MM.1S (cell line): Measurements from ENCODE around the gene GALNT7.

Experiments used
- DNase-seq: peaks from one replicate; pipeline ENCODE4 v3.0.0-alpha.2; 2015
- H2AFZ ChIP-seq: fragments of 300-600 bp; sonication (generic); 2 replicates; pipeline ENCODE4 v1.6.0; 2016; ENCODE audit warnings: antibody characterized with exemption, low read length
- H3F3A ChIP-seq: fragments of 300-600 bp; sonication (generic); 2 replicates; pipeline ENCODE4 v1.6.1; 2016; ENCODE audit warnings: mild to moderate bottlenecking, antibody characterized with exemption, low read length, moderate library complexity, mixed read lengths; ENCODE audit not compliant: insufficient read depth
- H3K27ac ChIP-seq: fragments of 300-600 bp; sonication (generic); 2 replicates; pipeline ENCODE4 v1.5.1; 2016; ENCODE audit warnings: mild to moderate bottlenecking, low read length
- H3K27me3 ChIP-seq: fragments of 300-600 bp; sonication (generic); replicated peaks from 2 replicates; pipeline ENCODE4 v1.6.0; 2016; ENCODE audit warnings: low read length; ENCODE audit not compliant: insufficient read depth
- H3K36me3 ChIP-seq: fragments of 300-600 bp; sonication (generic); replicated peaks from 2 replicates; pipeline ENCODE4 v1.6.1; 2016; ENCODE audit warnings: mild to moderate bottlenecking, low read length, mixed read lengths; ENCODE audit not compliant: insufficient read depth
- H3K4me1 ChIP-seq: fragments of 300-600 bp; sonication (generic); 2 replicates; pipeline ENCODE4 v1.6.1; 2016; ENCODE audit warnings: low read length, mixed read lengths
- H3K4me2 ChIP-seq: fragments of 300-600 bp; sonication (generic); 2 replicates; pipeline ENCODE4 v1.6.0; 2016; ENCODE audit warnings: low read depth, low read length
- H3K4me3 ChIP-seq: fragments of 300-600 bp; sonication (generic); 2 replicates; pipeline ENCODE4 v1.5.1; 2016; ENCODE audit warnings: low read length, mixed read lengths
- H3K79me2 ChIP-seq: fragments of 300-600 bp; sonication (generic); 2 replicates; pipeline ENCODE4 v1.6.1; 2016; ENCODE audit warnings: mixed run types, low read length, mixed read lengths
- H3K9ac ChIP-seq: fragments of 300-600 bp; sonication (generic); 2 replicates; pipeline ENCODE4 v1.6.1; 2016; ENCODE audit warnings: low read length, mixed read lengths
- H3K9me2 ChIP-seq: fragments of 300-600 bp; sonication (generic); replicated peaks from 2 replicates; pipeline ENCODE4 v1.6.1; 2016; ENCODE audit warnings: mild to moderate bottlenecking, low read length, mixed read lengths; ENCODE audit not compliant: insufficient read depth
- H3K9me3 ChIP-seq: fragments of 300-600 bp; sonication (generic); replicated peaks from 2 replicates; pipeline ENCODE4 v1.6.1; 2016; ENCODE audit warnings: mild to moderate bottlenecking, low read length, mixed read lengths; ENCODE audit not compliant: insufficient read depth
- H4K20me1 ChIP-seq: fragments of 300-600 bp; sonication (generic); 2 replicates; pipeline ENCODE4 v1.6.1; 2016; ENCODE audit warnings: mild to moderate bottlenecking, low read length, moderate library complexity, mixed read lengths; ENCODE audit not compliant: insufficient read depth
- CTCF ChIP-seq: fragments of 300-600 bp; sonication (generic); IDR thresholded peaks from 2 replicates; pipeline ENCODE4 v1.5.1; 2016; ENCODE audit warnings: antibody characterized with exemption, low read length, mixed read lengths
- EZH2 ChIP-seq: fragments of 300-600 bp; sonication (generic); optimal IDR thresholded peaks from 2 replicates; pipeline ENCODE3; 2017; ENCODE audit warnings: low read depth, mild to moderate bottlenecking, antibody characterized with exemption, low read length, mixed read lengths
- EZH2phosphoT487 ChIP-seq: fragments of 300-600 bp; sonication (generic); IDR thresholded peaks from 2 replicates; pipeline ENCODE4 v1.6.1; 2018; ENCODE audit warnings: antibody characterized with exemption, low read length

GALNT7 gene

GRCh38 chr4:173291899-173292298 is 123.3 kb downstream of the GALNT7 start:
- Histone ChIP-seq H3K36me3 (no peaks in the 10 kb centered on the region), H3K9me2 (no peaks in the 10 kb centered on the region), H3F3A (peaks cover 14% of the 10 kb centered on the region; the same call in 1 of the 2 replicates), H3K27me3 (no peaks in the 10 kb centered on the region), H3K27ac (no peak overlapping the region), H3K4me1 (peaks cover 4% of the 10 kb centered on the region; the same call in 1 of the 2 replicates), H3K9ac (no peak overlapping the region), H2AFZ (no peak overlapping the region), H3K4me2 (no peak overlapping the region), H3K4me3 (no peak overlapping the region), H3K79me2 (peaks cover 6% of the 10 kb centered on the region; the same call in 1 of the 2 replicates), H3K9me3 (no peaks in the 10 kb centered on the region), H4K20me1 (no peaks in the 10 kb centered on the region)
- no peak for DNase-seq
- TF ChIP-seq EZH2phosphoT487 (no peak), EZH2 (no peak), CTCF (no peak)

- peaks cover 1% of the 10 kb centered on the region; the same call in 1 of the 2 replicates for H3K4me1 ChIP-seq
- no peak overlapping the region for H2AFZ ChIP-seq
- no peak overlapping the region for H3K9ac ChIP-seq
- no peak for DNase-seq
- no peaks in the 10 kb centered on the region for H3K9me3 ChIP-seq
- H3F3A ChIP-seq = peaks cover 9% of the 10 kb centered on the region; the same call in 1 of the 2 replicates
- H3K79me2 ChIP-seq = peaks cover 6% of the 10 kb centered on the region; the same call in 1 of the 2 replicates
- H3K4me2 ChIP-seq = no peak overlapping the region
- no peaks in the 10 kb centered on the region for H4K20me1 ChIP-seq
- no peaks in the 10 kb centered on the region for H3K36me3 ChIP-seq
- H3K9me2 ChIP-seq = no peaks in the 10 kb centered on the region
- no peak for TF ChIP-seq CTCF
- TF ChIP-seq EZH2phosphoT487 = no peak
- TF ChIP-seq EZH2 = no peak
- no peak overlapping the region for H3K27ac ChIP-seq
- no peaks in the 10 kb centered on the region for H3K27me3 ChIP-seq
- H3K4me3 ChIP-seq = no peak overlapping the region
Observed at GRCh38 chr4:173293663-173294062, 125.1 kb downstream of the GALNT7 start.

GRCh38 chr4:173294444-173294843 is 125.8 kb downstream of the GALNT7 start:
- no peak overlapping the region for H3K4me3 ChIP-seq
- H3K4me2 ChIP-seq = no peak overlapping the region
- H4K20me1 ChIP-seq = no peaks in the 10 kb centered on the region
- DNase-seq = no peak
- H3K9ac ChIP-seq = no peak overlapping the region
- no peak overlapping the region for H3K27ac ChIP-seq
- H3K36me3 ChIP-seq = no peaks in the 10 kb centered on the region
- H2AFZ ChIP-seq = no peak overlapping the region
- peaks cover 1% of the 10 kb centered on the region; the same call in 1 of the 2 replicates for H3F3A ChIP-seq
- no peaks in the 10 kb centered on the region for H3K9me2 ChIP-seq
- H3K4me1 ChIP-seq = no peaks in the 10 kb centered on the region
- no peaks in the 10 kb centered on the region for H3K9me3 ChIP-seq
- no peaks in the 10 kb centered on the region for H3K27me3 ChIP-seq
- peaks cover 5% of the 10 kb centered on the region; the same call in 1 of the 2 replicates for H3K79me2 ChIP-seq
- TF ChIP-seq EZH2phosphoT487 (no peak), CTCF (no peak), EZH2 (no peak)
